GM21619 (cell line): ENCODE results near the gene FGR.

ENCODE experiments used
- ATAC-seq: cut with Tn5 transposase; IDR thresholded peaks from one replicate; pipeline ENCODE4 v1.9.1; 2021; ENCODE audit not compliant: unreplicated experiment

The FGR gene

GRCh38 chr1:27601771-27602461 lies 33.1 kb downstream of the FGR start:
- no peak for ATAC-seq

- no peak for ATAC-seq
Measured at GRCh38 chr1:27601321-27601770, 33.6 kb downstream of the FGR start.

DNA sequence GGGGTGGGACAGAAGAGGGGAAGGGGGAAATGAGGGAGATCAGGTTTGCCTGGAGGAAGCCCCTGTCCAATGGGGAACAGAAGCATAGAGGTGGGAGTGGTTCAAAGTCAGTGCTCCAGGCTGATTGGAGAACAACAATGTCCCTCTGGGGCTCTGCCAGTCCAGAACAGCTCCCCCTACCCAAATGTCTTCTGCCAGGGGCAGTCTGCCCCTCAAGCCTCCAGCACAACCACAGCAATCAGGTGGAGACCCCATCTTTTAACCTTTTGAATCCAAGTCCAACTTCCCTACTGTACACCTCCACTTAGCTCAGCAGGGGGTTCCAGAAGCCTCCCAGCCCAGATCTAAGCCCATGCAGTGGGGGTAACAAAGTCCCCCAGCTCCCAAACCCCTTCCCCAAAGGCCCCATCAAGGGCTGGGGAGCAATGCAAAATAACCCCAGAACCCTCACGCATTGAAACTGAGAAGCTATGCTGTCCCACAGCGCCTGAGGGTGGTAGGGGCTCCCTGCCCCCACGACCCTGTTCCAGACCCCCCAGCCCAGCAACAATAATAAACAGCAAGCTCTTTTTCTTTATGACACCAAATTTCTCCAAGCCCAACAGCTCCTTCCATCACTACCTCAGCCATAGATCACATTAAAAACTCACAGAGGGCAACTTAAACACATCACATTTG lies 34.3 kb downstream of the FGR start:
- ATAC-seq, result no peak

GRCh38 chr1:27599605-27600497 lies 35.1 kb downstream of the FGR start:
- ATAC-seq, result no peak

GRCh38 chr1:27598902-27599528 lies 36.0 kb downstream of the FGR start:
- no peak for ATAC-seq

DNA sequence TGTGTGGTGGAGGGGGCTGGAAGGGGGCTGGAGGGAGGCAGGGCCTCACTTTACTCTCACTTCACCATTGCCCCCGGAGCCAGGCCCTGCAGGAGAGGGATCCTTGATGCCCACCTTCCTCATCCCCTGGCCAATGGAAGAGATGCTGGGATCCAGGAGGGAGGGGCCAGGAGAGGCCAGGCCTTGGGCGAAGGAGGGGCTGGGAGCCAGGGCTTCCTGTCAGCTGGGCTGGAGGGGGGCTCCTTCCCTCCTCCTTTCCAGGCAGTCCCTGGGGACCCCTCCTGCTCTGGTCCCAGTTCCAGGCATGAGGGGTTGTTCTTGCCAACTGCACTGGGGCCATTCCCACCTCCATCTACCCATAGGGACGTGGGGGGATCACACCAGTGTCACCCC lies 36.7 kb downstream of the FGR start:
- ATAC-seq, result no peak

DNA sequence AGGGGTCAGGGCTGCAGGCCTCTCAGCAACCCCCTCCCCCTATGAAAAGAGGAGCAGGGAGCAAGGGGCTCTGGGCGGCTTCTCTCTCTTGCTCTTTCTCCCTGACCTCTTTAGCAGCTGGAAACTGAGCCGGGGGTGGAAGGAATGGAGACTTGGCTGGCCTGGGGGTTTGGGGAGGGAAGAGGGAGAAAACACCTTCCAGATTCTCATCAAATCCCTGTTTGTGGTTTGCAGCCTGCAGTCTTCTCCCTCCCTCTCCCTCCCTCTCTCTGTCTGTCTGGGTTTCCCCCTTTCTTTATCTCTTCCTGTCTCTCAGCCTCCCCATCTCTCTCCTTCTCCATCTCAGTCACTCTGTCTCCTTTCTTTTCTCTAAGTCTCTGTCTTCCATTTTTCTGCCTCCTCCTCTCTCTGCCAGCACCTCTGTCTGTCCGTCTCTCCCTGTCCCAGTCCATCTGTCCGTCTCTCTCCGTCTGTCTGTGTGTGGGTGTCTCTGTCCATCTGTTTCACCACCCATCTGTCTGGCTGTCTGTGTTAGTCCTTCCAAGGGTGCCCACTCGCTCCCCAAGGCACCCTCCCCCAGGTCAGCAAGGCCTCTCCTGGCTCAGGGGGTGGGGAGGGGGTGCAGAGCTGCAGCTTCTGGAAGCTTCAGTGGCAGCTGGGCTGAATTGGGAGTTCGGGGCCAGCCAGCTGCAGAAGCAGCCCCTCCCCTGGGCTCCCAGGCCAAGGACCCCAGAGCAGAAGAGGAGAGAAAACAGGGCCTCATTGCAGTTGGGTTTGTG lies 37.3 kb downstream of the FGR start:
- ATAC-seq, result no peak

GRCh38 chr1:27596986-27597385 lies 38.0 kb downstream of the FGR start:
- ATAC-seq, result no peak

GRCh38 chr1:27596261-27596660 lies 38.7 kb downstream of the FGR start:
- ATAC-seq, result no peak

DNA sequence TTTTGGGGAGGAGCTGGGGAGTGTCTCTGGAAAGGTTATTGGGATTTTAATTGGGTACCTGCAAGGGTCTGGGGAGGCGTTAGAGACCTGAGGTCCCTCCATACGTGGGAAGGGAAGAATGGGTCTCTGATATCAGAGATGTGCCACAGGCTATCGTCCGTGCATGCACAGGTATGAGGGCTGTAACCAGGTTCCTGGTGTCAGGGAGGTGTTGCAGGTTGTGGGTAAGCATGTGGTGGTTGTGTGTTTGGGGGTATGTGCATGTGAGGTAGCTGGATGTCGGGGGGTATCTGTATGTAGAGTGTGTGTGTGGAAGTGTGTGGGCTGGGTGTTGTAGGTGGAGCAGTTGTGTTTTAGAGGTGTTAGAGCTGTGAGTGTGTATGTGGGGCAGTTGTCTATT lies 39.4 kb downstream of the FGR start:
- ATAC-seq, result no peak

- ATAC-seq, result no peak
Measured at GRCh38 chr1:27594564-27595510, 40.1 kb downstream of the FGR start.

- ATAC-seq, result no peak
Measured at GRCh38 chr1:27593678-27594563, 41.1 kb downstream of the FGR start.

- no peak for ATAC-seq
Measured at GRCh38 chr1:27592931-27593677, 41.9 kb downstream of the FGR start.

DNA sequence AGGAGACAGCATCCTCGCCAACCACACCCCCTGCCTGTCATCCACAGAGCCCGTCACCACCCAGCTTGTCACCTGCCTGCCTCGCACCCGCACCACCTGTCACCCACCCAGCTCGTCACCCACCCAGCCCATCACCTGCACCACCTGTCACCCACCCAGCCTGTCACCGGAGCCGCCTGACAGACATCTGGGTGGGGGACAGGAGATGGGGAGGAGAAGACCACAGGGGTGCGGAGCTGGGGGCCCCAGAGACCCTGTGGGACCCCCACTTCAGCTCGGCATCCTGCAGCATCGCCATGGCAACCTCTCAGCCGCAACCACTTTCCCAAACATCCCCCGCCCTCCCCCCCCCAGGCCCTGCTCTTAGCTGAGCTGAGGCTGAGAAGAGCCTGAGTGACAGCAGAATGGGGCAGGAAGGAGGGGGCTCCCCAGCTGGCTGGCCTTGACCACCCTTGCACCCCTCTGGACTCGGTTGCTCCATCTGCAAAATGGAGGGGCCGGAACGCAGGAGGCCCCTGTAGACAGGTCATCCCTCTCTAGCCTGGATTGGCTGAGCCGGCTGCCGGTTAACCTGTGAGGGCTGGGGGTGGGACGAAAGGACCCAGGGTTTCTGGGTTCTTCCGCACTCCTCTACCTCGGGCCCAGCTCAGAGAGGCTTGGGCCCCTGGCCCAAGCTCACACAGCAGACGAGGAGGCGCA lies 42.6 kb downstream of the FGR start:
- no peak for ATAC-seq

DNA sequence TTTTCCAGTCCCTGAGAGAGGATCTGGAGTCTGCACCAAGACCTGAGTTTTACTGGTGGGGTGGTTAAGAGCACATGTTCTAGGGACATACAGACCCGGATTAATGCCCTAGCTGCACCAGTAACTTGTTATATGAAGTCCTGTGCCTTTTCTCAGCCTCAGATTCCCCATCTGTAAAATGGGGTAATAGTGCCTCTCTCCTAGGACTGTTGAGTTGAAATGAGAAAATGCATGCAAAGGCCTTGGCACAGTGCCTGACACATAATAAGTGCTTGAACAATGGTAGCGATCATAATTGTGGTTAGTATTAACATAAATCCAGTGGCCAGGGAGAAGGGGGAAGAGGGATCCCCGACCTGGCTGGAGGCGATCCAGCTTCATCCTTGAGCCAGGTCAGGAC lies 43.4 kb downstream of the FGR start:
- ATAC-seq, result no peak

DNA sequence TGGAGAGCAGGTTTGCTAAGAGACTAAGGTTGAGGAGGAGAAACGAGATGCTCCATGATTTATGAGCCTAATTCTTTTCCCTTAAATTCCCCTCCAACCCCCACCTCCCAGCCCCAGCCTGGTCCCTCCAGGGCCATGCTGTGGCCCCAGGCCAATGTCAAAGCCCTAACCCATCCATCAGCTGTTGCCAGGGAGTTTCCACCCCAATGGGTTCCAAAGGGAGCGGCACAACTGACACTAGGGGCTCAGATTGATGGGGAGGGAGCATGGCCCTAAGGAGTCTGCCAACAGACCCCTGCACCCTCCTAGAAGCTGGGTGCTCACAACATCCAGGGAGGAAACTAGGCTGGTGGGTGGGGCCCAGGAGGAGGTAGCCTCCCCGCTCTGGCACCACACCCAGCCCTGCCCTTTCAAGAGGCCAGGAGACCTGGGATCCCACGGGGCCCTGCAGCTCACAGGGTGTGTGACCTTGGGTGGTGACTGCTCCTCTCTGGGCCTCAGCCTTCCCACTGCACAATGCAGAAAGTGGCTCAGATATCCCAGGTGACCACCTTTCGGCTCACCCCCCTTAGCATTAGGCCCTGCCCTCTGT lies 44.0 kb downstream of the FGR start:
- no peak for ATAC-seq
